Measurements from ENCODE around the gene TXNRD2.

The TXNRD2 gene

GRCh38 chr22:19959587-19960490, 18.2 kb upstream of the TXNRD2 start:
- Histone ChIP-seq H3K27me3 (replicated peaks; ENCODE audit: insufficient read depth, low read length) (no peaks in the 10 kb centered on the region), H3K9me3 (replicated peaks; ENCODE audit: insufficient read depth, low read length) (no peaks in the 10 kb centered on the region), H3K4me2 (ENCODE audit: low read depth, low read length) (no peak overlapping the region), H3K4me1 (ENCODE audit: low read length) (peaks cover 3% of the 10 kb centered on the region; the same call in 1 of the 2 replicates), H3K9ac (ENCODE audit: low read length) (no peak overlapping the region), H3K9me2 (replicated peaks; ENCODE audit: insufficient read depth, low read length) (no peaks in the 10 kb centered on the region), H2AFZ (ENCODE audit: low read length) (no peak overlapping the region), H3K4me3 (ENCODE audit: low read length) (no peak overlapping the region), H3K36me3 (replicated peaks; ENCODE audit: insufficient read depth, low read length) (no peaks in the 10 kb centered on the region), H4K20me1 (ENCODE audit: insufficient read depth, low read length) (no peaks in the 10 kb centered on the region), H3K27ac (ENCODE audit: low read length) (no peak overlapping the region), H3F3A (ENCODE audit: insufficient read depth, low read length) (no peaks in the 10 kb centered on the region), H3K79me2 (ENCODE audit: low read length) (no peaks in the 10 kb centered on the region)
- no peak for DNase-seq
- TF ChIP-seq EZH2 (optimal IDR thresholded peaks at IDR 0.05; ENCODE audit: low read depth, low read length) (no peak), CTCF (IDR thresholded peaks at IDR 0.05; ENCODE audit: low read length) (no peak), EZH2phosphoT487 (IDR thresholded peaks at IDR 0.05; ENCODE audit: low read length) (no peak)

- TF ChIP-seq EZH2 (optimal IDR thresholded peaks at IDR 0.05; ENCODE audit: low read depth, low read length) (no peak), CTCF (IDR thresholded peaks at IDR 0.05; ENCODE audit: low read length) (no peak), EZH2phosphoT487 (IDR thresholded peaks at IDR 0.05; ENCODE audit: low read length) (no peak)
- H3K4me1 ChIP-seq (ENCODE audit: low read length), result peaks cover 3% of the 10 kb centered on the region; the same call in 1 of the 2 replicates
- H3K4me2 ChIP-seq (ENCODE audit: low read depth, low read length), result no peak overlapping the region
- H4K20me1 ChIP-seq (ENCODE audit: insufficient read depth, low read length), result no peaks in the 10 kb centered on the region
- DNase-seq, result no peak
- no peak overlapping the region for H2AFZ ChIP-seq (ENCODE audit: low read length)
- H3K36me3 ChIP-seq (replicated peaks; ENCODE audit: insufficient read depth, low read length), result no peaks in the 10 kb centered on the region
- no peak overlapping the region for H3K27ac ChIP-seq (ENCODE audit: low read length)
- no peaks in the 10 kb centered on the region for H3K9me3 ChIP-seq (replicated peaks; ENCODE audit: insufficient read depth, low read length)
- H3K4me3 ChIP-seq (ENCODE audit: low read length), result no peak overlapping the region
- H3F3A ChIP-seq (ENCODE audit: insufficient read depth, low read length), result no peaks in the 10 kb centered on the region
- no peaks in the 10 kb centered on the region for H3K9me2 ChIP-seq (replicated peaks; ENCODE audit: insufficient read depth, low read length)
- H3K79me2 ChIP-seq (ENCODE audit: low read length), result no peaks in the 10 kb centered on the region
- no peak overlapping the region for H3K9ac ChIP-seq (ENCODE audit: low read length)
- H3K27me3 ChIP-seq (replicated peaks; ENCODE audit: insufficient read depth, low read length), result no peaks in the 10 kb centered on the region
Observed at GRCh38 chr22:19959043-19959586, 17.5 kb upstream of the TXNRD2 start.

DNA sequence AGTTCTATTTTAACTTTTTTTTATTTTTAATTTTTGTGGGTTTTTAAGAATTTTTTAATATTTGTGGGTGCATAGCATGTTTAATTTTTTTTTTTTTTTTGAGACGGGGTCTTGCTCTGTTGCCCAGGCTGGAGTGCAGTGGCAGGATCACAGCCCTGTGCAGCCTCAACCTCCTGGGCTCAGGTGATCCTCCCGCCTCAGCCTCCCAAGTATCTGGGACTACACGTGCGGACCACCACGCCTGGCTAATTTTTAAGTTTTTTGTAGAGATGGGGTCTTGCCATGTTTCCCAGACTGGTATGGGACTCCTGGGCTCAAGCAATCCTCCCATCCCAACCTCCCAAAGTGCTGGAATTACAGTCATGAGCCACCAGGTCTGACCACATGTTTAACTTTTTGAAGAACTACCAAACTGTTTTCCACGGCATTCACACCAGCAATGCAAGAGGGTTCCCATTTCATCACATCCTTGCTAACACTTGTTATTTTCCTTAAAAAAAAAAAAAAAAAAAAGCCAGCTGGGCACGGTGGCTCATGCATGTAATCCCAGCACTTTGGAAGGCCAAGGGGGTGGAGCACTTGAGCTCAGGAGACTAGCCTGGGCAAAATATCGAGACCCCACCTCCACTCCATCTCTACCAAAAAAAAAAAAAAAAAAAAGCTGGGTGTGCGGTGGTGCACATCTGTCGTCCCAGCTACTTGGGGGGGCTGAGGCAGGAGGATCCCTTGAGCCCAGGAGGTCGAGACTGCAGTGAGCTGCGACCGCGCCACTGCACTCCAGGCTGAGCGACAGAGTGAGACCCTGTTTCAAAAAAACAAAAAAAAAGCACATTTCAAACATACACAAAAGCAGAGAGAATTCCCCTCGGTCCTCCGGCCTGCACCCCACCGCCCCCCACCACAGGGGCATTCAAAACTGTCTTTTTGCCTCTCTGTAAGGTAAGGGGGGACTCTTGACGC, 16.7 kb upstream of the TXNRD2 start:
- H3K27me3 ChIP-seq (replicated peaks; ENCODE audit: insufficient read depth, low read length), result no peaks in the 10 kb centered on the region
- H4K20me1 ChIP-seq (ENCODE audit: insufficient read depth, low read length), result no peaks in the 10 kb centered on the region
- no peaks in the 10 kb centered on the region for H3K79me2 ChIP-seq (ENCODE audit: low read length)
- DNase-seq, result no peak
- H3K9me2 ChIP-seq (replicated peaks; ENCODE audit: insufficient read depth, low read length), result no peaks in the 10 kb centered on the region
- no peak overlapping the region for H2AFZ ChIP-seq (ENCODE audit: low read length)
- H3K9me3 ChIP-seq (replicated peaks; ENCODE audit: insufficient read depth, low read length), result no peaks in the 10 kb centered on the region
- no peak overlapping the region for H3K4me3 ChIP-seq (ENCODE audit: low read length)
- no peak overlapping the region for H3K4me2 ChIP-seq (ENCODE audit: low read depth, low read length)
- no peak overlapping the region for H3K9ac ChIP-seq (ENCODE audit: low read length)
- H3F3A ChIP-seq (ENCODE audit: insufficient read depth, low read length), result no peaks in the 10 kb centered on the region
- no peaks in the 10 kb centered on the region for H3K36me3 ChIP-seq (replicated peaks; ENCODE audit: insufficient read depth, low read length)
- H3K4me1 ChIP-seq (ENCODE audit: low read length), result peaks cover 3% of the 10 kb centered on the region; the same call in 1 of the 2 replicates
- H3K27ac ChIP-seq (ENCODE audit: low read length), result no peak overlapping the region
- TF ChIP-seq EZH2phosphoT487 (IDR thresholded peaks at IDR 0.05; ENCODE audit: low read length) (no peak), CTCF (IDR thresholded peaks at IDR 0.05; ENCODE audit: low read length) (no peak), EZH2 (optimal IDR thresholded peaks at IDR 0.05; ENCODE audit: low read depth, low read length) (no peak)

Data from MM.1S (cell line).